Sigmoid colon (tissue), 7 donors: ENCODE data around the gene SEC23A. TPM values are rescaled to one million over a fixed set of nuclear protein-coding genes. Genes with fewer than 3 reads are reported as not detected.

Experiments used
- DNase-seq: peaks from one replicate; pipeline ENCODE4 v3.0.0-alpha.2; 2019
- H3K27ac ChIP-seq, 4 donors: fragments of 200-600 bp; sonication (generic); one replicate each; pipeline ENCODE4 v1.5.1; 2016 to 2019; ENCODE audit warnings: mild to moderate bottlenecking in 1 of 4
- H3K27me3 ChIP-seq, 3 donors: fragments of 200-600 bp; sonication (generic); one replicate each; pipeline ENCODE4 v1.5.1; 2019; ENCODE audit warnings: mild to moderate bottlenecking in 1 of 3
- H3K36me3 ChIP-seq, 4 donors: fragments of 200-600 bp; sonication (generic); one replicate each; pipeline ENCODE4 v1.5.1; 2016 to 2019
- H3K4me1 ChIP-seq, 4 donors: fragments of 200-600 bp; sonication (generic); one replicate each; pipeline ENCODE4 v1.5.1; 2017 to 2019
- H3K4me3 ChIP-seq, 4 donors: fragments of 200-600 bp; sonication (generic); one replicate each; pipeline ENCODE4 v1.5.1; 2017 to 2019; ENCODE audit warnings: mild to moderate bottlenecking in 2 of 4, moderate library complexity in 1 of 4
- H3K9me3 ChIP-seq, 4 donors: fragments of 200-600 bp in 3 of 4; sonication (generic) in 3 of 4; one replicate each; pipeline versions ENCODE4 v1.5.1 to v1.6.1; 2013 to 2019
- EP300 ChIP-seq, 4 donors: sonication (generic); formaldehyde crosslinking; IDR thresholded peaks; one replicate each; pipeline ENCODE4 v1.6.1; 2017; ENCODE audit warnings: antibody characterized with exemption in 4 of 4
- POLR2A ChIP-seq, 2 donors: fragments of 450-650 bp; IDR thresholded peaks; one replicate each; pipeline ENCODE4 v1.6.1; 2016; ENCODE audit warnings: antibody characterized with exemption in 2 of 2, mild to moderate bottlenecking in 2 of 2, moderate library complexity in 2 of 2
- POLR2AphosphoS5 ChIP-seq, 4 donors: sonication (generic); formaldehyde crosslinking; IDR thresholded peaks; one replicate each; pipeline ENCODE4 v1.6.1; 2017; ENCODE audit warnings: antibody characterized with exemption in 4 of 4
- WGBS, 2 donors: extraction: QIAGEN DNeasy Blood & Tissue Kit; methylation state at CpG; one replicate each; pipeline ENCODE4 v1.1.7; 2013; 5-methylcytosine and 5-hydroxymethylcytosine counted together
- intact Hi-C: fragments of 100-400 bp; cut with DNase I; formaldehyde crosslinking; loops from one replicate; pipeline ENCODE4 v1.15.1; 2023
- polyA plus RNA-seq, 3 donors: library from polyadenylated mRNA; stranded (reverse); fragments of 200-250 nt; gene quantifications; one replicate each; pipeline ENCODE4 v1.2.3, GENCODE V29; 2013
- total RNA-seq, 4 donors: library from RNA; depleted of rRNA; stranded (reverse); fragments of >200 nt; gene quantifications; one replicate each; pipeline ENCODE4 v1.1.0, GENCODE V29; 2016
- TF ChIP-seq, protein P1 (sequence below), 4 experiments: fragments of 450-650 bp in 3 of 4; fragments of 200-600 bp in 1 of 4; IDR thresholded peaks; one replicate each; pipeline ENCODE4 v1.5.1; 2016 to 2019; ENCODE audit warnings: antibody characterized with exemption in 4 of 4, mild to moderate bottlenecking in 3 of 4, moderate library complexity in 2 of 4
- donor health status: healthy with polysubstance abuse.
- donor health status: Bipolar disorder and iron deficiency.
- donor health status: healthy.

Gene SEC23A
- total and polyA plus RNA-seq, 7 donors: 25.2 to 235 (median 118) TPM

- TF ChIP-seq POLR2A (IDR thresholded peaks at IDR 0.05): no peak
- TF ChIP-seq POLR2AphosphoS5 (IDR thresholded peaks at IDR 0.05): no peak
- no peak for TF ChIP-seq EP300 (IDR thresholded peaks at IDR 0.05)
- Histone ChIP-seq H3K9me3 (no peaks in the 10 kb centered on the region), H3K4me1 (no peaks in the 10 kb centered on the region), H3K27ac (no peak overlapping the region), H3K27me3 (no peaks in the 10 kb centered on the region), H3K4me3 (no peak overlapping the region), H3K36me3 (no peaks in the 10 kb centered on the region)
- WGBS, 2 donors: 66 to 80% methylated on average over 4 of the region's 4 CpGs
- no peak for DNase-seq
- intact Hi-C loops: no loop called here
Measured at GRCh38 chr14:38992067-38992844, 110.8 kb downstream of the SEC23A start.

- Histone ChIP-seq H3K27me3 (no peaks in the 10 kb centered on the region), H3K9me3 (no peaks in the 10 kb centered on the region), H3K4me1 (no peaks in the 10 kb centered on the region), H3K36me3 (no peaks in the 10 kb centered on the region), H3K4me3 (no peak overlapping the region), H3K27ac (no peak overlapping the region)
- TF ChIP-seq POLR2AphosphoS5 (IDR thresholded peaks at IDR 0.05): no peak
- TF ChIP-seq EP300 (IDR thresholded peaks at IDR 0.05): no peak
- TF ChIP-seq POLR2A (IDR thresholded peaks at IDR 0.05): no peak
- TF ChIP-seq, protein P1, sequence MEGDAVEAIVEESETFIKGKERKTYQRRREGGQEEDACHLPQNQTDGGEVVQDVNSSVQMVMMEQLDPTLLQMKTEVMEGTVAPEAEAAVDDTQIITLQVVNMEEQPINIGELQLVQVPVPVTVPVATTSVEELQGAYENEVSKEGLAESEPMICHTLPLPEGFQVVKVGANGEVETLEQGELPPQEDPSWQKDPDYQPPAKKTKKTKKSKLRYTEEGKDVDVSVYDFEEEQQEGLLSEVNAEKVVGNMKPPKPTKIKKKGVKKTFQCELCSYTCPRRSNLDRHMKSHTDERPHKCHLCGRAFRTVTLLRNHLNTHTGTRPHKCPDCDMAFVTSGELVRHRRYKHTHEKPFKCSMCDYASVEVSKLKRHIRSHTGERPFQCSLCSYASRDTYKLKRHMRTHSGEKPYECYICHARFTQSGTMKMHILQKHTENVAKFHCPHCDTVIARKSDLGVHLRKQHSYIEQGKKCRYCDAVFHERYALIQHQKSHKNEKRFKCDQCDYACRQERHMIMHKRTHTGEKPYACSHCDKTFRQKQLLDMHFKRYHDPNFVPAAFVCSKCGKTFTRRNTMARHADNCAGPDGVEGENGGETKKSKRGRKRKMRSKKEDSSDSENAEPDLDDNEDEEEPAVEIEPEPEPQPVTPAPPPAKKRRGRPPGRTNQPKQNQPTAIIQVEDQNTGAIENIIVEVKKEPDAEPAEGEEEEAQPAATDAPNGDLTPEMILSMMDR (IDR thresholded peaks at IDR 0.05): no peak
- no peak for DNase-seq
- intact Hi-C loops: no loop called here
- 98% methylated on average over 1 of the region's 1 CpG for WGBS, 2 donors
Measured at GRCh38 chr14:38991299-38991698, 111.7 kb downstream of the SEC23A start.

DNA sequence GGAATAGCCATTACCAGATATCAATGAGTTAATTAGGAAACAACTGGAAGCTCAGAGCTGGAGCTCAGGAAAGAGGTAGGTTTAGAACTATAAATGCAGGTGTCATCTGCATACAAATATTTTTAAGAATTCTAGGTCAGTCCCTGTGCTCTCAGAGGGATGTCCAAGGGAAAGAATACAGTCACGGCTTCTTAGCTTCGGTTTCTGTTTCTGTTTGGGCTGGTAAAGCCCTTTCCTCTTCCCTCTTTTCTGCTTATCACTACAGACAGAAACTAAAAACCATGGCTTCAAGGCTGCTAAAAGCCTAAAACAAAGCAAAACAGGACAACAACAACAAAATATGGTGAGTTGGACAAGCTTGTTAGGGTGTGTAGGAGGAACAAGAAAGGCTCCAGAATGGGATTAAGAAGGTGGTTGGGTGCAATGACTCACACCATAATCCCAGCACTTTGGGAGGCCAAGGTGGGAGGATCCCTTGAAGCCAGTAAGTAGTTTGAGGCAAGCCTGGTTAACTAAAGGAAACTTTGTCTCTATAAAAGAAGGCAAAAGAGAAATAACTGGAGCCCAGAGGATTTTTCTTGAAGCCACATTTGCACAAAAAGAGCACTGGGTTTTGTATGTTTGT, 113.0 kb downstream of the SEC23A start:
- H3K27ac ChIP-seq: no peak overlapping the region
- intact Hi-C loops: no loop called here

DNA sequence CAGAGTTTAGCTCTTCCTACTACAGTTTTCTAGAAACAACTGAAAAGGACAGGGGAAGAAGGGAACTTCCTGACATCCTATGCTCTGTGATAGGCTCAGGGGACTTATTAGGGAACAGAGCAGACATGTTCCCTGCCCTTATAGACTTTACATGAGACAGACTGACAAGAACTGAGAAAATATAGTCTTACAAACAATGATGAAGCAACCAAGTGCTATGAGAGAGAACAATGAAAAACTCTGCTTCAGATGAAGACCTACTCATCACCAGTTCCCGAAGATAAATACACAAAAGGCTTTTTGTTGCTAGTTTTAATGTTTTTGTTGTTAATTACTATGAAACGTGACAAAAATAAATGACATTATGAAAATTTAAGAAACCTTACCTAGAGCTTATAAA, 115.3 kb downstream of the SEC23A start:
- WGBS, 2 donors: 75 to 85% methylated on average over 2 of the region's 2 CpGs
- intact Hi-C loops: no loop called here
- TF ChIP-seq POLR2A (IDR thresholded peaks at IDR 0.05) (no peak), POLR2AphosphoS5 (IDR thresholded peaks at IDR 0.05) (no peak)
- TF ChIP-seq, protein P1 (IDR thresholded peaks at IDR 0.05): no peak

More for the DNA sequence above, 113.0 kb downstream of the SEC23A start:
- H3K4me1 ChIP-seq: no peaks in the 10 kb centered on the region
- H3K27me3 ChIP-seq: no peaks in the 10 kb centered on the region
- no peaks in the 10 kb centered on the region for H3K9me3 ChIP-seq
- WGBS, 2 donors: 34 to 52% methylated on average over 2 of the region's 2 CpGs
- H3K36me3 ChIP-seq: no peaks in the 10 kb centered on the region
- TF ChIP-seq, protein P1 (IDR thresholded peaks at IDR 0.05): no peak
- no peak for TF ChIP-seq EP300 (IDR thresholded peaks at IDR 0.05)
- no peak for TF ChIP-seq POLR2AphosphoS5 (IDR thresholded peaks at IDR 0.05)
- no peak for TF ChIP-seq POLR2A (IDR thresholded peaks at IDR 0.05)
- H3K4me3 ChIP-seq: no peak overlapping the region
- DNase-seq: no peak

DNA sequence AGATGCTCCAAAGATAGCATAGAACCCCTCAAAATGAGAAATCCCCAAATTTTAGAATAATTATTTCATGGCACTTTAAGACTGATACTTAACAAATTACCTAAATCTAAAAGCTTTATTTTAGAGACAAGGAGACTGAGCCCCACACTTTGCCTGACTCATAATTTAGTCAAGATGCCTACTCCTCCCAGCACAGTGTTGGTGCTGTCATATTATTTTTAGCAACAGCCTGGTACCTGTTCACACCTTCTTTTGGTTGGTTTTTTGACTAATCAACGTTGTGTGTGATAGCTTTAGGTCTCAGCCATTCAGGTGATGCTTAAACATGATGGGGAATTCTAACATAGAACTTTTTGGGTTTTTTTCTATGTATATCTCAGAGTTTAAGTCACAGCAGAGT, 120.2 kb downstream of the SEC23A start:
- H3K36me3 ChIP-seq: no peaks in the 10 kb centered on the region
- DNase-seq: no peak
- H3K27me3 ChIP-seq: no peaks in the 10 kb centered on the region
- H3K27ac ChIP-seq: no peak overlapping the region
- TF ChIP-seq EP300 (IDR thresholded peaks at IDR 0.05) (no peak), POLR2AphosphoS5 (IDR thresholded peaks at IDR 0.05) (no peak), POLR2A (IDR thresholded peaks at IDR 0.05) (no peak)
- TF ChIP-seq, protein P1 (IDR thresholded peaks at IDR 0.05): no peak
- WGBS, 2 donors: 0% methylated on average over 1 of the region's 1 CpG
- H3K4me3 ChIP-seq: no peak overlapping the region
- H3K4me1 ChIP-seq: no peaks in the 10 kb centered on the region
- intact Hi-C loops: no loop called here
- H3K9me3 ChIP-seq: no peaks in the 10 kb centered on the region

More for the DNA sequence above, 115.3 kb downstream of the SEC23A start:
- Histone ChIP-seq H3K4me1 (no peaks in the 10 kb centered on the region), H3K9me3 (no peaks in the 10 kb centered on the region), H3K4me3 (no peak overlapping the region), H3K27ac (no peak overlapping the region), H3K36me3 (no peaks in the 10 kb centered on the region), H3K27me3 (no peaks in the 10 kb centered on the region)
- DNase-seq: no peak
